K562 (cell line): ENCODE data around the gene SIRT2. TPM values are rescaled to one million over a fixed set of nuclear protein-coding genes. Genes with fewer than 3 reads are reported as not detected.

Experiments
- EGR1 ChIP-seq: fragments of 450-650 bp; conservative IDR thresholded peaks from 2 replicates; pipeline ENCODE4 v1.6.1; 2017; ENCODE audit warnings: mild to moderate bottlenecking
- GABPB2 ChIP-seq: fragments of 250-450 bp; sonication (Bioruptor Pico); conservative IDR thresholded peaks from 2 replicates; pipeline ENCODE4 v1.5.1; 2021; ENCODE audit warnings: mild to moderate bottlenecking
- KAT2B ChIP-seq: IDR thresholded peaks from one replicate; pipeline ENCODE4 v1.6.1; 2012; ENCODE audit warnings: low read depth, mild to moderate bottlenecking, control low read depth, inconsistent platforms, low read length, moderate library complexity
- POLR2A ChIP-seq: fragments of 450-650 bp; conservative IDR thresholded peaks from 2 replicates; pipeline ENCODE4 v1.6.1; 2016
- RAD51 ChIP-seq: fragments of 450-650 bp; IDR thresholded peaks from 2 replicates; pipeline ENCODE4 v1.7.1; 2016; ENCODE audit warnings: low read depth, mild to moderate bottlenecking, borderline replicate concordance
- SMARCE1 ChIP-seq: fragments of 450-650 bp; IDR thresholded peaks from 2 replicates; pipeline ENCODE4 v1.7.1; 2016; ENCODE audit warnings: mild to moderate bottlenecking
- ZNF785 ChIP-seq: fragments of 250-450 bp; sonication (Bioruptor Pico); IDR thresholded peaks from 2 replicates; pipeline ENCODE4 v1.4.0; 2020; ENCODE audit warnings: mild to moderate bottlenecking
- polyA plus RNA-seq, 8 experiments: library from polyadenylated mRNA; depleted of rRNA in 4 of 8; stranded (reverse) in 5 of 8; unstranded in 3 of 8; fragments of >200 nt; fragmentation: Nextera tagmentation in 2 of 8; fragmentation: Illumina TruSeq in 1 of 8; extraction: Ambion mirVana in 2 of 8; extraction: Trizol in 1 of 8; gene quantifications; 2 replicates each; pipeline versions ENCODE4 v1.2.1 to v1.2.3, GENCODE V29; 2011 to 2014; ENCODE audit warnings: inconsistent platforms in 1 of 8, missing spikeins in 1 of 8
- total RNA-seq, 7 experiments: library from RNA; depleted of rRNA in 6 of 7; stranded (reverse); fragments of >200 nt in 6 of 7; fragmentation: Illumina TruSeq in 2 of 7; extraction: Trizol in 2 of 7; gene quantifications; 2 replicates each; pipeline versions ENCODE4 v1.2.1 to v1.2.3, GENCODE V29; 2011 to 2021; ENCODE audit warnings: low replicate concordance in 1 of 7
- TF ChIP-seq, protein P1 (sequence below): fragments of 450-650 bp; IDR thresholded peaks from 2 replicates; pipeline ENCODE4 v1.7.1; 2018; ENCODE audit warnings: mild to moderate bottlenecking, low read depth; ENCODE audit not compliant: partially characterized antibody
- TF ChIP-seq, protein P2 (sequence below): fragments of 250-450 bp; sonication (Bioruptor Pico); IDR thresholded peaks from 2 replicates; pipeline ENCODE4 v1.9.0; 2021; ENCODE audit warnings: mild to moderate bottlenecking, inconsistent platforms
- TF ChIP-seq, protein P3 (sequence below), 2 experiments: fragments of 450-650 bp; IDR thresholded peaks; 2 replicates each; pipeline ENCODE4 v1.6.1; 2016; ENCODE audit warnings: mild to moderate bottlenecking in 2 of 2, borderline replicate concordance in 1 of 2, low read depth in 1 of 2, moderate library complexity in 1 of 2
- TF ChIP-seq, protein P4 (sequence below), 3 experiments: IDR thresholded peaks in 2 of 3; conservative IDR thresholded peaks in 1 of 3; 2 replicates each; pipeline ENCODE4 v1.5.1; 2011 to 2012; ENCODE audit warnings: low read length in 3 of 3, mild to moderate bottlenecking in 3 of 3, control low read depth in 2 of 3, improper control_type of control experiment in 1 of 3, inconsistent platforms in 1 of 3, low read depth in 1 of 3, mixed read lengths in 1 of 3, moderate library complexity in 1 of 3; ENCODE audit not compliant: insufficient read depth in 2 of 3

SIRT2 gene
- total and polyA plus RNA-seq, 9 of the 15 experiments (the other 6 are each of a cell fraction or from before 2014, with no cell fraction given) = 2.3 to 35.2 (median 22.9) TPM

DNA sequence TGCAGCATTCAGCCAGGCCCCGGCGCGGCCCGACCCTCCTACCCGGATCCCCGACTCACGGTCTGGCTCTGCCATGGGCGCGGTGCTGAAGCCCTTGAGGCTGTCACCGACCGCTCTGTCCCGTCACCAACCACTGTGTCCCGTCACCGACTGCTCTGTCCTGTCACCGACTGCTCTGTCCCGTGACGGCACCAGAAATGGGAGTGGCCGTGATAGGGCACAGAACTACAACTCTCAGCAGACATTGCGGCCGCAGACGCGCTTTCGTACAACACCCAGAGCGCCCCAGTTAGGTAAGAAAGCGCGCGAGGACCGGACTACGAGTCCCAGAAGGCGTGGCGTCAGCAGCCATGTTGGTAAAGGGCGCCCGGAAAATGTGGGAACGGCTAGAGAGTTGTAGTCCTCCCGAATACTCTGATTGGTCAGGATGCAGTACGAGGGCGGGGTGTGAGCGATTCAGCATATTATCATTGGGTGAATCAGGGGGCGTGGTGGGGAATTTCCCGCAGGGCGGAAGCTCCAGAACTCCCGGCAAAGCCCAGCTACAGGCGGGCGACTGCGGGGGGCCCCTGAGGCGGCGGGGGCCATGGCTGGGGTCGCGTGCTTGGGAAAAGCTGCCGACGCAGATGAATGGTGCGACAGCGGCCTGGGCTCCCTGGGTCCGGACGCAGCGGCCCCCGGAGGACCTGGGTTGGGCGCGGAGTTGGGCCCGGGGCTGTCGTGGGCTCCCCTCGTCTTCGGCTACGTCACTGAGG is at the start of gene SIRT2, which contains the start of gene NFKBIB (continued):
- TF ChIP-seq RAD51 = peak; percentile 74
- TF ChIP-seq, protein P1, sequence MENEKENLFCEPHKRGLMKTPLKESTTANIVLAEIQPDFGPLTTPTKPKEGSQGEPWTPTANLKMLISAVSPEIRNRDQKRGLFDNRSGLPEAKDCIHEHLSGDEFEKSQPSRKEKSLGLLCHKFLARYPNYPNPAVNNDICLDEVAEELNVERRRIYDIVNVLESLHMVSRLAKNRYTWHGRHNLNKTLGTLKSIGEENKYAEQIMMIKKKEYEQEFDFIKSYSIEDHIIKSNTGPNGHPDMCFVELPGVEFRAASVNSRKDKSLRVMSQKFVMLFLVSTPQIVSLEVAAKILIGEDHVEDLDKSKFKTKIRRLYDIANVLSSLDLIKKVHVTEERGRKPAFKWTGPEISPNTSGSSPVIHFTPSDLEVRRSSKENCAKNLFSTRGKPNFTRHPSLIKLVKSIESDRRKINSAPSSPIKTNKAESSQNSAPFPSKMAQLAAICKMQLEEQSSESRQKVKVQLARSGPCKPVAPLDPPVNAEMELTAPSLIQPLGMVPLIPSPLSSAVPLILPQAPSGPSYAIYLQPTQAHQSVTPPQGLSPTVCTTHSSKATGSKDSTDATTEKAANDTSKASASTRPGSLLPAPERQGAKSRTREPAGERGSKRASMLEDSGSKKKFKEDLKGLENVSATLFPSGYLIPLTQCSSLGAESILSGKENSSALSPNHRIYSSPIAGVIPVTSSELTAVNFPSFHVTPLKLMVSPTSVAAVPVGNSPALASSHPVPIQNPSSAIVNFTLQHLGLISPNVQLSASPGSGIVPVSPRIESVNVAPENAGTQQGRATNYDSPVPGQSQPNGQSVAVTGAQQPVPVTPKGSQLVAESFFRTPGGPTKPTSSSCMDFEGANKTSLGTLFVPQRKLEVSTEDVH = peak; percentile 96
- TF ChIP-seq GABPB2 = no peak
- TF ChIP-seq, protein P2, sequence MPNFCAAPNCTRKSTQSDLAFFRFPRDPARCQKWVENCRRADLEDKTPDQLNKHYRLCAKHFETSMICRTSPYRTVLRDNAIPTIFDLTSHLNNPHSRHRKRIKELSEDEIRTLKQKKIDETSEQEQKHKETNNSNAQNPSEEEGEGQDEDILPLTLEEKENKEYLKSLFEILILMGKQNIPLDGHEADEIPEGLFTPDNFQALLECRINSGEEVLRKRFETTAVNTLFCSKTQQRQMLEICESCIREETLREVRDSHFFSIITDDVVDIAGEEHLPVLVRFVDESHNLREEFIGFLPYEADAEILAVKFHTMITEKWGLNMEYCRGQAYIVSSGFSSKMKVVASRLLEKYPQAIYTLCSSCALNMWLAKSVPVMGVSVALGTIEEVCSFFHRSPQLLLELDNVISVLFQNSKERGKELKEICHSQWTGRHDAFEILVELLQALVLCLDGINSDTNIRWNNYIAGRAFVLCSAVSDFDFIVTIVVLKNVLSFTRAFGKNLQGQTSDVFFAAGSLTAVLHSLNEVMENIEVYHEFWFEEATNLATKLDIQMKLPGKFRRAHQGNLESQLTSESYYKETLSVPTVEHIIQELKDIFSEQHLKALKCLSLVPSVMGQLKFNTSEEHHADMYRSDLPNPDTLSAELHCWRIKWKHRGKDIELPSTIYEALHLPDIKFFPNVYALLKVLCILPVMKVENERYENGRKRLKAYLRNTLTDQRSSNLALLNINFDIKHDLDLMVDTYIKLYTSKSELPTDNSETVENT = peak; percentile 47; the same call in 1 of the 2 replicates
- TF ChIP-seq EGR1 = peak; percentile 48; the same call in 1 of the 2 replicates
- TF ChIP-seq, protein P3, sequence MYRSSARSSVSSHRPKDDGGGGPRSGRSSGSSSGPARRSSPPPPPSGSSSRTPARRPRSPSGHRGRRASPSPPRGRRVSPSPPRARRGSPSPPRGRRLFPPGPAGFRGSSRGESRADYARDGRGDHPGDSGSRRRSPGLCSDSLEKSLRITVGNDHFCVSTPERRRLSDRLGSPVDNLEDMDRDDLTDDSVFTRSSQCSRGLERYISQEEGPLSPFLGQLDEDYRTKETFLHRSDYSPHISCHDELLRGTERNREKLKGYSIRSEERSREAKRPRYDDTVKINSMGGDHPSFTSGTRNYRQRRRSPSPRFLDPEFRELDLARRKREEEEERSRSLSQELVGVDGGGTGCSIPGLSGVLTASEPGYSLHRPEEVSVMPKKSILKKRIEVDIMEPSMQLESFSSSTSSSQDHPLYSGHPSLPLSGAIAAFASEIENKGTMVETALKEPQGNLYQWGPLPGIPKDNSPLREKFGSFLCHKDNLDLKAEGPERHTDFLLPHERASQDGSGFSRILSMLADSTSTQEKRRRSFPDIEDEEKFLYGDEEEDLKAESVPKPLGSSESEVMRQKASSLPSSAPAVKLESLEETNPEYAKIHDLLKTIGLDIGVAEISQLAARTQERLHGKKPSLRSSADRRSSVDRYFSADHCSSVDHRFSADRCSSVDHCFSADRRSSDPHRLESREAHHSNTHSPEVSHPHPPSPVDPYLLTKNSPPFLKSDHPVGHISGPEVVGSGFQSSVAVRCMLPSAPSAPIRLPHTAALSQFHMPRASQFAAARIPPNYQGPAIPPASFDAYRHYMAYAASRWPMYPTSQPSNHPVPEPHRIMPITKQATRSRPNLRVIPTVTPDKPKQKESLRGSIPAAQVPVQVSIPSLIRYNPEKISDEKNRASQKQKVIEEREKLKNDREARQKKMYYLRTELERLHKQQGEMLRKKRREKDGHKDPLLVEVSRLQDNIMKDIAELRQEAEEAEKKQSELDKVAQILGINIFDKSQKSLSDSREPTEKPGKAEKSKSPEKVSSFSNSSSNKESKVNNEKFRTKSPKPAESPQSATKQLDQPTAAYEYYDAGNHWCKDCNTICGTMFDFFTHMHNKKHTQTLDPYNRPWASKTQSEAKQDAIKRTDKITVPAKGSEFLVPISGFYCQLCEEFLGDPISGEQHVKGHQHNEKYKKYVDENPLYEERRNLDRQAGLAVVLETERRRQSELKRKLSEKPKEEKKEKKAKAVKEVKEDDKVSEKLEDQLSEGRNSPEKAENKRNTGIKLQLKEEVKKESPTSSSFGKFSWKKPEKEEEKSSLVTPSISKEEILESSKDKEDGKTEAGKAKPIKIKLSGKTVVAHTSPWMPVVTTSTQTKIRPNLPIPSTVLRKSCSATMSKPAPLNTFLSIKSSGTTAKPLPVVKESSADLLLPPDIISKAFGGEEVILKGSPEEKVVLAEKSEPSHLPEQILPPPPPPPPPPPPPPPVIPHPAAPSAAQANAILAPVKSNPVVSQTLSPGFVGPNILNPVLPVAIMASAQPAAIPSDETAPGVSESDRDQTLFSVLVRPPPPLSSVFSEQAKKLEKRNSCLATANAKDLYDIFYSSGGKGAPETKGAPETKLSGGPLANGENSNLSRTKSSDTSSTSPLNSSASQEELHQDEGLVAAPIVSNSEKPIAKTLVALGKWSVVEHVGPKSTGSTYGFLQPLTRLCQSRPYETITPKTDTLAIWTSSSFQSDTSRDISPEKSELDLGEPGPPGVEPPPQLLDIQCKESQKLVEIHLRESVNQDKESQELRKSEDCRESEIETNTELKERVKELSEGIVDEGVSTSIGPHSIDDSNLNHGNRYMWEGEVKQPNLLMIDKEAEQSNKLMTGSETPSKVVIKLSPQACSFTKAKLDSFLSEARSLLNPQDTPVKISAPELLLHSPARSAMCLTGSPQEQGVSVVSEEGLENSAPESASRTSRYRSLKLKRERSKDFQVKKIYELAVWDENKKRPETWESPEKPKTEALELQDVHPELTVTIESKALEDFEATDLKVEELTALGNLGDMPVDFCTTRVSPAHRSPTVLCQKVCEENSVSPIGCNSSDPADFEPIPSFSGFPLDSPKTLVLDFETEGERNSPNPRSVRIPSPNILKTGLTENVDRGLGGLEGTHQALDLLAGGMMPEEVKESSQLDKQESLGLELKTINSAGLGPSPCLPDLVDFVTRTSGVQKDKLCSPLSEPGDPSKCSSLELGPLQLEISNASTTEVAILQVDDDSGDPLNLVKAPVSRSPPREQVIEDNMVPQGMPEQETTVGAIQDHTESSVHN (IDR thresholded peaks at IDR 0.05; ENCODE audit: borderline replicate concordance in 1 of 2, low read depth in 1 of 2) = no peak
- no peak for TF ChIP-seq KAT2B
- no peak for TF ChIP-seq SMARCE1
- TF ChIP-seq, protein P4, sequence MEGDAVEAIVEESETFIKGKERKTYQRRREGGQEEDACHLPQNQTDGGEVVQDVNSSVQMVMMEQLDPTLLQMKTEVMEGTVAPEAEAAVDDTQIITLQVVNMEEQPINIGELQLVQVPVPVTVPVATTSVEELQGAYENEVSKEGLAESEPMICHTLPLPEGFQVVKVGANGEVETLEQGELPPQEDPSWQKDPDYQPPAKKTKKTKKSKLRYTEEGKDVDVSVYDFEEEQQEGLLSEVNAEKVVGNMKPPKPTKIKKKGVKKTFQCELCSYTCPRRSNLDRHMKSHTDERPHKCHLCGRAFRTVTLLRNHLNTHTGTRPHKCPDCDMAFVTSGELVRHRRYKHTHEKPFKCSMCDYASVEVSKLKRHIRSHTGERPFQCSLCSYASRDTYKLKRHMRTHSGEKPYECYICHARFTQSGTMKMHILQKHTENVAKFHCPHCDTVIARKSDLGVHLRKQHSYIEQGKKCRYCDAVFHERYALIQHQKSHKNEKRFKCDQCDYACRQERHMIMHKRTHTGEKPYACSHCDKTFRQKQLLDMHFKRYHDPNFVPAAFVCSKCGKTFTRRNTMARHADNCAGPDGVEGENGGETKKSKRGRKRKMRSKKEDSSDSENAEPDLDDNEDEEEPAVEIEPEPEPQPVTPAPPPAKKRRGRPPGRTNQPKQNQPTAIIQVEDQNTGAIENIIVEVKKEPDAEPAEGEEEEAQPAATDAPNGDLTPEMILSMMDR (IDR thresholded peaks at IDR 0.05 in 2 of 3, conservative IDR thresholded peaks at IDR 0.05 in 1 of 3; ENCODE audit: insufficient read depth in 2 of 3, low read depth in 1 of 3, low read length in 3 of 3) = peak in 1 of 3 experiments; percentile 27; a peak in 2 of 6 replicates
- peak; percentile 66 for TF ChIP-seq POLR2A
- TF ChIP-seq ZNF785 (CRISPR knock-in tag) = no peak
